A673 (cell line): ENCODE results near the gene PPP1R16B.

ENCODE experiments used
- CTCF ChIP-seq: fragments of 300-800, 200-600 bp; sonication (generic); conservative IDR thresholded peaks from 2 replicates; pipeline ENCODE4 v1.5.1; 2017; ENCODE audit warnings: low read depth, mild to moderate bottlenecking, antibody characterized with exemption, low read length, moderate library complexity, mixed read lengths
- EZH2 ChIP-seq: fragments of 200-600 bp; sonication (generic); IDR thresholded peaks from 2 replicates; pipeline ENCODE4 v1.6.1; 2017; ENCODE audit warnings: borderline replicate concordance, low read depth, mild to moderate bottlenecking, mixed read lengths, antibody characterized with exemption, low read length; ENCODE audit not compliant: poor library complexity, severe bottlenecking

GRCh38 chr20:38805958-38806854 is 709 bp downstream of the PPP1R16B start:
- no peak for TF ChIP-seq CTCF
- peak; percentile 88 for TF ChIP-seq EZH2
